ENCODE results near the gene GLIPR2.
"Not testable (repeated sequence)": the region's sequence is repeated elsewhere in the genome, so short reads cannot be mapped to it uniquely, and the experiment has no call there.

Gene GLIPR2

DNA sequence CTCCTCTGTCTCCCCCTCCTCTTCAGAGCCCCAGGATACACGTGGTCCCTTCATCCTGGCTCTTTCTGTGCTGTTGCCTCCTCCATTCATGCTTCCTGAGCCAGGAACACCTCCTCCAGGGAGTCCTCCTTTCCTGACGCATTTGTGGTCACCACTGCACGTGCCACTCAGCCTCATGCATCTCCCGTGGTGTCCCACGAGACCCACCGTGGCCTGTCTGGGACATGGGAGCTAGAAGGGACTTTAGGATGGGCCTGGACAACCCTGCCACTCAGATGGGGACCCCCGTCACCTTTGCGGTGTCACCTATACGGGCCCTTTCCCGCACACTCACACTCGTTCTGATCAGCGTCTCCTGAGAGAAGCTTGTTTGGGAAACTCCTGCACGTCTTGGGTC lies 6.7 kb downstream of the GLIPR2 start:
- DNase-seq (ENCODE audit: low read depth in 1 of 2, low spot score in 1 of 2), result no peak

DNA sequence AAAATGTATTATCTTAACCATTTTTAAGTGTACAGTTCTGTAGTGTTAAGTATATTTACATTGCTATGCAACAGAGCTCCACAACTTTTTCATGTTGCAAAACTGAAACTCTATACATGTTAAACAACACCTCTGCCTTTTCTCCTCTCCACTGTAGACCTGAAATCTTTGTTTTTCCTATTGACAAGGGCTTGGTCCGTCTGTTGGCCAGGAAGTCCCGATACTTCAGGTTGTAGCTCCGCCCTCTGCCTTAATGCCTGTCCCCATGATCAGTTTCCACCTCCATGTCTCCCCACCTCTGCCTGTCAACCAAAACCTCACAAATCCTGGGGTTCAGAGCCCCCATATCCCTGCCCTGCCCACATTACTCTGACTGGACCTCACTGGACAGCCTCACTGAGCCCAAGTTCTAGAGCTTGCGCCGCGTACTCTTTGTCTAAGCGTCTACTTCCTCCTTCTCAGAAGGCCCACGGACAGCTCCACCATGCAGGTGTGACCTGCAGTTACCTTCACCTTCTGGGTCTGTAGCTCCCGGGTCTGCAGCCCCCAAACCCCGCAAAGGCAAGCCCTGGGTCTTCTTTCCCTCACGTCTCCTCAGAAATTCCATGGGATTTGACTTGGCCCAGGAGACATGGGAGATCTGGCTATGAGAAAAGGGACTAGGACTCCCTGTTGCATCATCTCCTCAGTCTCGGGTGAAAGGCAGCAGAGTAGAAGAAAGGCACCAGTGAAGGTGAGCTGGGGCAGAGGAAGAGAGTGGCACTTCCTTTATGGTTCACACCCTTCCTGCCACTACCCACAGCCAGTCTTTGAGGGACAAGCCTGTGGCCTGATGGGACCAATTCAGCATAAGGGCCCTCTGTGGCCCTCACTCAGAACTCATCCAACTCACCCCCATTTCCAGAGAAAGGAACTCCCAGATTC lies 8.0 kb downstream of the GLIPR2 start:
- no peak for DNase-seq (ENCODE audit: low read depth in 1 of 2, low spot score in 1 of 2)

GRCh38 chr9:36145970-36146369 lies 9.4 kb downstream of the GLIPR2 start:
- no peak for DNase-seq (ENCODE audit: low read depth in 1 of 2, low spot score in 1 of 2)

- no peak for DNase-seq (ENCODE audit: low read depth in 1 of 2, low spot score in 1 of 2)
Observed at GRCh38 chr9:36146651-36147050, 10.1 kb downstream of the GLIPR2 start.

DNA sequence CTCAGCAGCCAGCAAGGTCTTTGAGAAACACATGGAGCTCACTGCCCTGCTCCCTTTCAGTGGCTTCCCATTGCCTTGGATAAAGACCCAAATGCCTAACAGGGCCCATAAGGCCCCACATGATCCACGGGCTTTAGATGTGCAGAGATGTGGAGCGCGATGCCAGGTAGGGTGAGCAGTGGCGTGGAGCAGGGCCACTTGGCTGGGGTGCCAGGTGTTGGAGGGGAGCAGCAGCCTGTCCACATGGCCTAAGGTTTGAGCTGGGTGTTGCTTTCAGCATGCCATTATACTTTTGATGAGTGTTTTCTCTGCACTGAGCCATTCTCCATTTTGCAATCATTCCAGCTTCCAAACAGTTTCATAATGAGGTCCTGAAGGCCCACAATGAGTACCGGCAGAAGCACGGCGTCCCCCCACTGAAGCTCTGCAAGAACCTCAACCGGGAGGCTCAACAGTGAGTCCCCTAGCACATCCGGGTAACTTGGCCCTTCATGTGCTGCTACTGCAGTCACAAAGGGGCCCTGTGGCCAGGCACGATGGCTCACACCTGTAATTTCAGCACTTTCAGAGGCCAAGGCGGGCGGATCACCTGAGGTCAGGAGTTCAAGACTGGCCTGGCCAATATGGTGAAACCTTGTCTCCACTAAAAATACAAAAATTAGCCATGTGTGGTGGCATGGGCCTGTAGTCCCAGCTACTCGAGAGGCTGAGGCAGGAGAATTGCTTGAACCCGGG lies 11.1 kb downstream of the GLIPR2 start:
- DNase-seq (ENCODE audit: low read depth in 1 of 2, low spot score in 1 of 2), result no peak

DNA sequence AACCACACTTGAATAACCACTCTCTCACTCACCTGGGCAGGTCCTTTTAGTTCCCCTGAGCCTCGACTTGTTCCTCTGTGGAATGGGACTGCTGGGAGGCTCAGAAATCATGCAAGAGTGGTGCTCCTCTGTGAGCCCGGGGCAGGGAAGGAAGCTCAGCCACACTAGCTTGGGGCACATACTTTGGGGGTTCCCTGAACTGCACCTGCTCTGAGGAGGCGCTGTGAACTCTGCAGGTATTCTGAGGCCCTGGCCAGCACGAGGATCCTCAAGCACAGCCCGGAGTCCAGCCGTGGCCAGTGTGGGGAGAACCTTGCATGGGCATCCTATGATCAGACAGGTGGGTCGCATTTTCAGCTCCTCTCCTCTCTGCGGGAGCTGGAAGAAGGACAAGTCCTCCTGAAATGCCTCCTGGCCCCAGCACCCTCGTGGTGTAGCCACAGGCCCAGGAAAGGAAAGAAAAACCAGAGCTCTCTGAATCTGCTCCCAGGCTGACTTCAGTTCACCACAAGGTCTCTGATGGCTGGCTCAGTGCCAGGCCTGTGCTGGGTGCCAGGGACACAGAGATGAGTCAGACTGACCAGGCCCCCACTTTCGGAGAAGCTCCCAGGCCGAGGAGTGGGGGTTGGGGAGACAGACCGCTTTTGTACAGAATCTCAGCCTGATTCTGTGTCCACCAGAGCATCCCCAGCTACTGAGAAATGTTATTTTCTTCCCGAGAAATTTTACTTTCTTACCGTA lies 11.9 kb downstream of the GLIPR2 start:
- peak; percentile 49 to 55 for DNase-seq (ENCODE audit: low read depth in 1 of 2, low spot score in 1 of 2)

GRCh38 chr9:36149197-36149596 lies 12.7 kb downstream of the GLIPR2 start:
- DNase-seq (ENCODE audit: low read depth in 1 of 2, low spot score in 1 of 2), result no peak

DNA sequence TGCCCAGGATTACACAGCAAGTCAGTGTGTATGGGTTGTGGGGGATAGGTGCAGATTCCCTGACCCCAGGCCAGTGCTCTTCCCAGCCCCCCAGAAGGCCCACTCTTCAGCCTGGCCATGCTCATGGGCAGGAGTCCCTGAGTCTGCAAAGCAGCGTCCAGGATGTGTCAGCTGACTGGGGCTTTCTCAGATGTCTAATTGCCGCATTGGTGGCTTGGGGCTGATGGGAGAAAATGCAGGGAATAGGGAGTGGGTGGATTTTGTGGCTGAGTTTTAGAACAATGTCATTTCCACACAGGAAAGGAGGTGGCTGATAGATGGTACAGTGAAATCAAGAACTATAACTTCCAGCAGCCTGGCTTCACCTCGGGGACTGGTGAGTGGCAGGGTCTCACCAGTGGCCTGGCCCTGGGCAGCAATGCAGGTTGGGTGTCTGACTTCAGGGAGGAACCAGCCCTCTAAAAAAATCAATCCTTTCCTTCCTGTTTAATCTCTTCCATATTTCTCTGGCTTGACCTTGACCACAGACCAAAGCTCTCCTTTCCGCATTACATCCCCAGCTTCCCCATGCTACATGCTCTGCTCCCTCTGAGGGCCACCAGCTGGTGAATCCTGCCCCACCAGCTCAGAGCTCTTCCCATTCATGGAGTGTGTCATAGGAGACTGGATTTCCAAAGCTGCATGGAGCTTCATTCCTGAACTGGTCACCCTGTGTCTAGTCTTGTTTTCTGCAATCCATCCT lies 14.2 kb downstream of the GLIPR2 start:
- DNase-seq (ENCODE audit: low read depth in 1 of 2, low spot score in 1 of 2), result no peak

- DNase-seq (ENCODE audit: low read depth in 1 of 2, low spot score in 1 of 2), result peak; percentile 69 to 78
Observed at GRCh38 chr9:36151316-36152210, 15.0 kb downstream of the GLIPR2 start.

DNA sequence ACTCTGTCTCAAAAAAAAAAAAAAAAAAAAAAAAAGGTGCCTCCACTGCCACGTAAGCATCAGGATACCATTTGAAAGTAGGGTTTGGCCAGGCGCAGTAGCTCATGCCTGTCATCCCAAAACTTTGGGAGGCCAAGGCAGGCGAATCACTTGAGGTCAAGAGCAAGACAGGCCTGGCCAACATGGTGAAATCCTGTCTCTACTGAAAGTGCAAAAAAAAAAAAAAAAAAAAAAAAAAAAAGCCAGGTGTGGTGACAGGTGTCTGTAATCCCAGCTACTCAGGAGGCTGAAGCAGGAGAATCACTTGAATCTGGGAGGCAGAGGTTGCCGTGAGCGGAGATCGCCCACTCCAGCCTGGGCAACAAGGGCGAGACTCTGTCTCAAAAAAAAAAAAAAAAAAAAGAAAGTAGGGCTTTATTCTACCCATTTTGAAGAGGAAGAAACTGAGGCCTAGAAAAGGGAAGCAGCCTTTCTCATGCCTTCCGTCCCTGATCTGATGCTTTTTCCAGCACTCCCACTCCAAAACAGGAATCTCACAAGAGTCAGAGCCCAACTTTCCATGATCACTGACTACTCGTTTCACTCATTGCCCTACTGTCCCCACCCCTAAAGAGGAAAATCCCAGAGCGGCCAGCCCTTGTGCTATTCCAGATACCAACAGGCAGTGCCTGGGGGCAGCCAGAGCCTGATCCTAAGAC lies 16.4 kb downstream of the GLIPR2 start:
- no peak for DNase-seq (ENCODE audit: low read depth in 1 of 2, low spot score in 1 of 2)

GRCh38 chr9:36153746-36154145 lies 17.2 kb downstream of the GLIPR2 start:
- DNase-seq (ENCODE audit: low read depth in 1 of 2, low spot score in 1 of 2), result no peak

GRCh38 chr9:36154331-36154952 lies 17.9 kb downstream of the GLIPR2 start:
- DNase-seq (ENCODE audit: low read depth in 1 of 2, low spot score in 1 of 2), result no peak

- no peak for DNase-seq (ENCODE audit: low read depth in 1 of 2, low spot score in 1 of 2)
Observed at GRCh38 chr9:36156116-36156515, 19.6 kb downstream of the GLIPR2 start.

DNA sequence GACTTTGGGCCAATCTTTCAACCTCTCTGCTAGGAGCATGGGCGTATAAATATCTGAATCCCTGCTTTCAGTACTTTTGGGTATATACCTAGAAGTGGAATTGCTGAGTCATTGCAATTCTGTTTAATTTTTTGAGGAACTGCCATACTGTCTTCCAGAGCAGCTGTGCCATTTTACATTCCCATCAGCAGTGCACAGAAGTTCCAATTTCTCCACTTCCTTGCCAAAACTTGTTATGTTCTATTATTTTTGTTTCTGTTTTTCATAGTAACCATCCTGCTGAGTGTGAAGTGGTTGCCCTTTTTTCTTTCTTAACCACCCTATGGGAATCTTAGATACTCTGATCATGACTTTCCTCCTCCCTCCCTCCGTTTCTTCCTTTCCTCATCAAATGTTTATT lies 21.6 kb downstream of the GLIPR2 start:
- no peak for DNase-seq (ENCODE audit: low read depth in 1 of 2, low spot score in 1 of 2)

DNA sequence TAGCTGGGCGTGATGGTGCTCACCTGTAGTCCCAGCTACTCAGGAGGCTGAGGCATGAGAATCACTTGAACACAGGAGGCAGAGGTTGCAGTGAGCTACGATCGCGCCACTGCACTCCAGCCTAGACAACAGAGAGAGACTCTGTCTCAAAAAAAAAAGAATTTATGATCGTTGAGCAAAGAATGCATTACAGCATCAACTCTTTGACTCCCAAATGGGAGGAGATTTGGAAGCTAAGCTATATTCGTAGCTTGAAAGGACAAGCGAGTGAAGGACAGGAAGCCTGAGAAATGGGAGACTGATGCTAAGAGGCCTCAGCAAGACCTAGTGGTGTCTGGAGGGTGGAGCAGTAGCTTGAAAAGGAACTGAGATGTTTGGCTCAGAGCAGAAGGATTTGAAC lies 22.4 kb downstream of the GLIPR2 start:
- DNase-seq (ENCODE audit: low read depth in 1 of 2, low spot score in 1 of 2), result no peak

DNA sequence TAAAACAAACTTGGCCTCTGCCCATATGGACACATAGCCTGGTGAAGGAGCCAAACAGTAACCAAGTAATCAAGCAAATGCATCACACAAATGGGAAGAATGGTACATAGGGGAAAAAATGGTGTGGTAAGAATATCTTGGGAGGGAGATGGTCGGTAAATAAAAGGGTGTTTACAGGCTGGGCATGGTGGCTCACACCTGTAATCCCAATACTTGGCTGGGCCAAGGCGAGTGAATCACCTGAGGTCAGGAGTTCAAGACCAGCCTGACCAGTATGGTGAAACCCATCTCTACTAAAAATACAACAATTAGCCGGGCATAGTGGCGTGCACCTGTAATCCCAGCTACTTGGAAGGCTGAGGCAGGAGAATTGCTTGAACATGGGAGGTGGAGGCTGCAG lies 23.0 kb downstream of the GLIPR2 start:
- not testable (repeated sequence) for DNase-seq (ENCODE audit: low read depth in 1 of 2, low spot score in 1 of 2)

GRCh38 chr9:36160126-36160525 lies 23.6 kb downstream of the GLIPR2 start:
- not testable (repeated sequence) for DNase-seq (ENCODE audit: low read depth in 1 of 2, low spot score in 1 of 2)

DNA sequence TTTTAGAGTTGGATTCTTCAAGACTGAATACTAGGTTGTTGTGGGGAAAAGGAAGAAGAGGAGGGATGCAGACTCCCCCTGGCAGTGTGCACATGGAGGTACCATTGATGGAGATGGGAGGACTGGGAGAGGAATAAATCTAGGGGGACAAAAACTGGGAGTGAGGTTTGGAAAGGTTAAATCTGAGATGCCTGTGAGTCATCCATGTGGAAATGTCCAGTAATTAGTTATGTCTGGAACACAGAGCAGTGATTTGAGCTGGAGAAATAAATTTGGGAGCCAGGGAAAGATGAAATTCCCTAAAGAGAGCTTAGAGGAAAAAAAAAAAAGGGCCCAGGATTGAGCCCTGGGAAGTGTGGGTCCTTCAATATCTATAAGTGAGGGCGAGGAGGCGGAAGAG lies 24.7 kb downstream of the GLIPR2 start:
- DNase-seq (ENCODE audit: low read depth in 1 of 2, low spot score in 1 of 2), result no peak

DNA sequence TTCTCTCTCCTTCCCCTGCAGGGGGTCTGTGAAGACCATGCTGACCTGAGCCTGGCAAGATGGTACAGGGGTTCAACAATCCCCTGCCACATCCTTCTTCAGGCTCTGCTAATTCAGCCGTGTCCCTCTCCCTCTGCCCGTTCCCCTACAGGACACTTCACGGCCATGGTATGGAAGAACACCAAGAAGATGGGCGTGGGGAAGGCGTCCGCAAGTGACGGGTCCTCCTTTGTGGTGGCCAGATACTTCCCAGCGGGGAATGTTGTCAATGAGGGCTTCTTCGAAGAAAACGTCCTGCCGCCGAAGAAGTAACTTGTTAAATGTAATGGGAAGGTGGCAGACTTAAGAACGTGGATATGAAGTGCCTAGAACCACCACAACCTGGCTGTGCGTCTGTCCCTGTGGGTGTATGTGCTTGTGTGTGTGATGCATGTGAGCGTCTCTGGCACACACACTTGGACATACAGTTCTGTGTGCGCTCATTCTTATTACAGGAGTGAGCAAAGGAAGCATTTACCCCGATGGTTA lies 25.7 kb downstream of the GLIPR2 start:
- DNase-seq (ENCODE audit: low read depth in 1 of 2, low spot score in 1 of 2), result no peak
